Measurements from ENCODE around the gene MAGEA9B.

DNA sequence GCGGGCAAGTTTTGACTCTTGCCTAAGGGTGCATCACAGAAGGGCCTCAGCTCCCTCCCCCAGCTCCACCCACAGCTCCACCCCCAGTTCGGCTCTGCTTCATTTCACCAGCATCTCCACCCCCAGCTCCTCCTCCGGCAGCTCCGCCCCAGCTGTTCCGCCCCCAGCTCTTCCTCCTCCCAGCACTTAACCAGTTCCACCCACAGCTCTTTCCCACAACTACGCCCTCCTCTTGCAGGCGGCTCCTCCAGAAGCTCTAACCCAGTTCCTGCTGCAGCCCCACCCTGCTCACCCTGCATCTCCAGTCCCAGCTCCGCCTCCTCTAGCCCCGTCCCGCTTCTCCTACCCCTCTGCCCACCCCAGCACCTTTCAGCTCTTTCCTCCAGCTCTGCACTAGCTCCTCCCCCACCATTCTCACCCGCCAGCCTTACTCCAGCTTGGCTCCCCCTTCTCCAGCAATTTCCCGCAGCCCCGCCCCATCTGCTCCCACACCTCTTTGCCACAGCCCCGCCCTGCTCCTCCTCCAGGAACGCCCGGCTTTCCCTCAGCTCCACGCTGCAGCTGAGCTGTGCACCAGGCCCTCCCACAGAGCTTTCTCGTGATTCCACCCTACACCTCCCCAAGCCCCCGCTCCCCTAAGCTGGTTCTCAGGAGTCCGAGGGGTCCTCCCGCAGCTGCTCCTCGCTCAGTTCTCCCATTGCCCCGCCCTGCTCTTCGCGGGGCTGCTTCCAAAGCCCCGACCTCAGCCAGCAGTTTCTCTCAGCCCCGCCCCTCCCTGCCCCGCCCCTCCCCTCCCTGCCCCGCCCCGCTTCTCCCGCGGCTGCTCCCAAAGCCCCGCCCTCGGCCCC is 47.8 kb downstream of the MAGEA9B start:
- TF ChIP-seq, protein P1, sequence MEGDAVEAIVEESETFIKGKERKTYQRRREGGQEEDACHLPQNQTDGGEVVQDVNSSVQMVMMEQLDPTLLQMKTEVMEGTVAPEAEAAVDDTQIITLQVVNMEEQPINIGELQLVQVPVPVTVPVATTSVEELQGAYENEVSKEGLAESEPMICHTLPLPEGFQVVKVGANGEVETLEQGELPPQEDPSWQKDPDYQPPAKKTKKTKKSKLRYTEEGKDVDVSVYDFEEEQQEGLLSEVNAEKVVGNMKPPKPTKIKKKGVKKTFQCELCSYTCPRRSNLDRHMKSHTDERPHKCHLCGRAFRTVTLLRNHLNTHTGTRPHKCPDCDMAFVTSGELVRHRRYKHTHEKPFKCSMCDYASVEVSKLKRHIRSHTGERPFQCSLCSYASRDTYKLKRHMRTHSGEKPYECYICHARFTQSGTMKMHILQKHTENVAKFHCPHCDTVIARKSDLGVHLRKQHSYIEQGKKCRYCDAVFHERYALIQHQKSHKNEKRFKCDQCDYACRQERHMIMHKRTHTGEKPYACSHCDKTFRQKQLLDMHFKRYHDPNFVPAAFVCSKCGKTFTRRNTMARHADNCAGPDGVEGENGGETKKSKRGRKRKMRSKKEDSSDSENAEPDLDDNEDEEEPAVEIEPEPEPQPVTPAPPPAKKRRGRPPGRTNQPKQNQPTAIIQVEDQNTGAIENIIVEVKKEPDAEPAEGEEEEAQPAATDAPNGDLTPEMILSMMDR (conservative IDR thresholded peaks at IDR 0.05), result no peak
- TF ChIP-seq ZFX (IDR thresholded peaks at IDR 0.05), result no peak

Data from C4-2B (cell line).